DND-41 (cell line): ENCODE results near the gene ZKSCAN7.

Experiments
- ATAC-seq: fragments of 200-7000 bp; cut with Tn5 transposase; 3 replicates; pipeline ENCODE4 v1.9.1; 2021; ENCODE audit warnings: low read depth; ENCODE audit not compliant: insufficient read depth
- DNase-seq: peaks from one replicate; pipeline ENCODE4 v3.0.0-alpha.2; 2020
- H2AFZ ChIP-seq: 2 replicates; pipeline ENCODE4 v1.6.0; 2012; ENCODE audit warnings: low read depth, low read length
- H3K27ac ChIP-seq: 2 replicates; pipeline ENCODE4 v1.5.1; 2012; ENCODE audit warnings: low read length, inconsistent platforms
- H3K27me3 ChIP-seq: fragments of 200-600 bp; sonication (generic); 2 replicates; pipeline ENCODE4 v1.6.0; 2012; ENCODE audit warnings: low read length, mild to moderate bottlenecking, inconsistent platforms; ENCODE audit not compliant: insufficient read depth, poor library complexity
- H3K36me3 ChIP-seq: 2 replicates; pipeline ENCODE4 v1.5.1; 2012; ENCODE audit warnings: low read length, inconsistent platforms; ENCODE audit not compliant: insufficient read depth
- H3K4me1 ChIP-seq: 2 replicates; pipeline ENCODE4 v1.5.1; 2012; ENCODE audit warnings: mild to moderate bottlenecking, low read length; ENCODE audit not compliant: insufficient read depth
- H3K4me2 ChIP-seq: 2 replicates; pipeline ENCODE4 v1.6.0; 2012; ENCODE audit warnings: mild to moderate bottlenecking, moderate library complexity, low read length, inconsistent platforms; ENCODE audit not compliant: insufficient read depth
- H3K4me3 ChIP-seq, 2 experiments: fragments of 200-600 bp in 1 of 2; shearing (Covaris generic) in 1 of 2; 2 replicates each; pipeline ENCODE4 v1.5.1; 2012 to 2016; ENCODE audit warnings: inconsistent platforms in 2 of 2, low read length in 2 of 2, mild to moderate bottlenecking in 2 of 2, low read depth in 1 of 2, moderate library complexity in 1 of 2
- H3K79me2 ChIP-seq: 2 replicates; pipeline ENCODE4 v1.6.0; 2012; ENCODE audit warnings: low read length, inconsistent platforms; ENCODE audit not compliant: insufficient read depth
- H3K9ac ChIP-seq: 2 replicates; pipeline ENCODE4 v1.6.0; 2012; ENCODE audit warnings: low read depth, mild to moderate bottlenecking, inconsistent platforms, low read length, moderate library complexity
- H3K9me3 ChIP-seq: 2 replicates; pipeline ENCODE4 v1.5.1; 2012; ENCODE audit warnings: low read length, moderate library complexity, mild to moderate bottlenecking, inconsistent platforms; ENCODE audit not compliant: insufficient read depth, severe bottlenecking
- H4K20me1 ChIP-seq: 2 replicates; pipeline ENCODE4 v1.6.0; 2012; ENCODE audit warnings: low read length; ENCODE audit not compliant: insufficient read depth
- EZH2 ChIP-seq: IDR thresholded peaks from 3 replicates; pipeline ENCODE4 v1.6.1; 2012; ENCODE audit warnings: borderline replicate concordance, low read depth, mild to moderate bottlenecking, moderate library complexity, low read length, inconsistent platforms; ENCODE audit not compliant: severe bottlenecking
- TF ChIP-seq, protein P1 (sequence below): IDR thresholded peaks from 2 replicates; pipeline ENCODE4 v1.5.1; 2012; ENCODE audit warnings: borderline replicate concordance, low read length, moderate library complexity, mild to moderate bottlenecking; ENCODE audit not compliant: poor library complexity, severe bottlenecking; ENCODE audit errors: extremely low read depth

Gene ZKSCAN7

DNA sequence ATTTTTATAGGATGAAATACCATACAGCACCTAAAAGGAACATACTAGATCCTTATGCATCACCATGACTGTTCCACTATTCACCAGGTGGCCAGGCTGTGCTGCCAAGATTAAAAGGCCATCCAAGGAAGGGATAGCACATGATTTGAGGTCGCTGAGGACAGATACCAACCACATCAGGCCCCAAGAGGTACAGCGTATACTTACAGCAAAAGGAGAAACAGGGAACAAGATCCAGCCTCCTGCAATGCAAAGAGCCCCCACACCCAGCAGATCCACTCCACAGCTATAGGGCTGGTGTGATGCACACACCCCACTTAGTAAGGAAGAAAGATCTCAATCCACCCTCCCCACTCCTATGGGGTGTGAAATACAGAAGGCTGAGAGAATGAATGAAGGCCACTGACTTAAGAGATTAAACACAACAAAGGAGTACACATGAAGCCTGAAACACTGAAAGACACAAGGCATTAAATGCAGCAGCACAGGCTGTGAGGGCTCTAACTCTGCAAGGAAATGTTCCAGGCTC, 45.5 kb upstream of the ZKSCAN7 start:
- no peaks in the 10 kb centered on the region for H3K27me3 ChIP-seq
- H3K4me2 ChIP-seq, result peak overlapping the region; percentile 95
- peaks cover 32% of the 10 kb centered on the region for H3K4me1 ChIP-seq
- H2AFZ ChIP-seq, result 0 out of 2 replicates have a peak overlapping the region, but pooled peaks have one; percentile 56
- H3K36me3 ChIP-seq, result no peaks in the 10 kb centered on the region
- peak overlapping the region; percentile 69 for H3K27ac ChIP-seq
- H3K79me2 ChIP-seq, result peaks cover 63% of the 10 kb centered on the region
- peak; percentile 17 for DNase-seq
- no peaks in the 10 kb centered on the region for H3K9me3 ChIP-seq
- ATAC-seq, result peak; percentile 21; the same call in 2 of the 3 replicates
- no peak for TF ChIP-seq EZH2
- TF ChIP-seq, protein P1, sequence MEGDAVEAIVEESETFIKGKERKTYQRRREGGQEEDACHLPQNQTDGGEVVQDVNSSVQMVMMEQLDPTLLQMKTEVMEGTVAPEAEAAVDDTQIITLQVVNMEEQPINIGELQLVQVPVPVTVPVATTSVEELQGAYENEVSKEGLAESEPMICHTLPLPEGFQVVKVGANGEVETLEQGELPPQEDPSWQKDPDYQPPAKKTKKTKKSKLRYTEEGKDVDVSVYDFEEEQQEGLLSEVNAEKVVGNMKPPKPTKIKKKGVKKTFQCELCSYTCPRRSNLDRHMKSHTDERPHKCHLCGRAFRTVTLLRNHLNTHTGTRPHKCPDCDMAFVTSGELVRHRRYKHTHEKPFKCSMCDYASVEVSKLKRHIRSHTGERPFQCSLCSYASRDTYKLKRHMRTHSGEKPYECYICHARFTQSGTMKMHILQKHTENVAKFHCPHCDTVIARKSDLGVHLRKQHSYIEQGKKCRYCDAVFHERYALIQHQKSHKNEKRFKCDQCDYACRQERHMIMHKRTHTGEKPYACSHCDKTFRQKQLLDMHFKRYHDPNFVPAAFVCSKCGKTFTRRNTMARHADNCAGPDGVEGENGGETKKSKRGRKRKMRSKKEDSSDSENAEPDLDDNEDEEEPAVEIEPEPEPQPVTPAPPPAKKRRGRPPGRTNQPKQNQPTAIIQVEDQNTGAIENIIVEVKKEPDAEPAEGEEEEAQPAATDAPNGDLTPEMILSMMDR, result no peak
- peaks cover 14% of the 10 kb centered on the region; the same call in 1 of the 2 replicates for H4K20me1 ChIP-seq
- peak overlapping the region; percentile 62 to 72 for H3K4me3 ChIP-seq
- peak overlapping the region; percentile 69 for H3K9ac ChIP-seq

DNA sequence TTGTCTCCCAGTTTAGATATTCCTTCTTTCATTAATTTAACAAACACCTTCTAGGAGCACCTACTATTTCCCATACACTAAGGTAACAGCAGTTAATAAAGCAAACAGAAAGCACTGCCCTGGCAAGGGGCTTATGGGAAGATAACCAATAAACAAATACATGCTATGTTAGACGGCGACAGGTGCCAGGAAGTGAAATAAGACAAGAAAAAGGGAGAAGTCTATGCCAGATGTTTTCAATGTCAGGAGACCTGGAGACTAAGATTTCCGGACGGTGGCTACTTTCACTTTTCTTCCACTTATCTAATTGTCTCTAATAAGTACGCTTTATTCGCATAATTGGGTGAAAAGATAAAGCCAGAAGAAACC, 45.0 kb upstream of the ZKSCAN7 start:
- peak overlapping the region; percentile 95 for H3K4me2 ChIP-seq
- H3K79me2 ChIP-seq, result peaks cover 60% of the 10 kb centered on the region
- H3K4me1 ChIP-seq, result peaks cover 32% of the 10 kb centered on the region
- peak overlapping the region; percentile 69 for H3K9ac ChIP-seq
- peak; percentile 61 for ATAC-seq
- peak overlapping the region; percentile 56 for H2AFZ ChIP-seq
- peak overlapping the region; percentile 69 for H3K27ac ChIP-seq
- no peaks in the 10 kb centered on the region for H3K36me3 ChIP-seq
- no peak for TF ChIP-seq EZH2
- TF ChIP-seq, protein P1, result no peak
- H3K4me3 ChIP-seq, result peak overlapping the region; percentile 62 to 72
- peaks cover 14% of the 10 kb centered on the region; the same call in 1 of the 2 replicates for H4K20me1 ChIP-seq
- H3K27me3 ChIP-seq, result no peaks in the 10 kb centered on the region
- peak; percentile 47 for DNase-seq
- H3K9me3 ChIP-seq, result no peaks in the 10 kb centered on the region

DNA sequence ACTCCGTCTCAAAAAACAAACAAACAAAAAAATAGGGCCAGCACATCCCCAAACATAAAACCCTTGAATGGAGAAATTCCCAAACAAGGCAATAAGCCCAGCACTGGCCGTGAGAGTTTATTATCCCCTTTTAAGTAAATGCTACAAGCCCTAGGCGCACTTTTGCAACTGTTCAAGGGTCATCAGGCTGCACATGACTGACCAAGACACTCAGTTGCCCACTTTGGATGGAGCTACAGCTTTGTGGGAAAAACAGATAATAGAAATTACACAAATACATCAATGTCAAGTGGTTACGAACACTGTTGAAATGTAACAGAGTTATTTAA, 43.8 kb upstream of the ZKSCAN7 start:
- peak overlapping the region; percentile 82 for H3K27ac ChIP-seq
- no peak for DNase-seq

More for the DNA sequence above, 43.8 kb upstream of the ZKSCAN7 start:
- ATAC-seq, result no peak
- H3K27me3 ChIP-seq, result no peaks in the 10 kb centered on the region
- H3K79me2 ChIP-seq, result peaks cover 48% of the 10 kb centered on the region
- H3K9me3 ChIP-seq, result no peaks in the 10 kb centered on the region
- H2AFZ ChIP-seq, result peak overlapping the region; percentile 84
- H3K9ac ChIP-seq, result peak overlapping the region; percentile 69
- no peaks in the 10 kb centered on the region for H3K36me3 ChIP-seq
- peaks cover 32% of the 10 kb centered on the region for H3K4me1 ChIP-seq
- H3K4me2 ChIP-seq, result peak overlapping the region; percentile 94
- TF ChIP-seq, protein P1, result no peak
- TF ChIP-seq EZH2, result no peak
- peak overlapping the region; percentile 72 to 85; a peak in 3 of 4 replicates for H3K4me3 ChIP-seq
- H4K20me1 ChIP-seq, result peaks cover 14% of the 10 kb centered on the region; the same call in 1 of the 2 replicates
